K562 (cell line): ENCODE measurements around the gene HDAC5. TPM values are rescaled to one million over a fixed set of nuclear protein-coding genes. Genes with fewer than 3 reads are reported as not detected.

Experiments used
- ATAC-seq: fragments of 200-7000 bp; cut with Tn5 transposase; 3 replicates; pipeline ENCODE4 v1.9.1; 2020; ENCODE audit warnings: moderate library complexity
- BruUV-seq: library from RNA; stranded (reverse); fragments of 400-500 nt; replicated peaks from 2 replicates; lab custom pipeline; 2021; lab: Mats Ljungman, UMichigan
- CTCF ChIA-PET: fragments of 300-600 bp; formaldehyde crosslinking; extraction: SDS; loops from one replicate; lab custom pipeline; 2021; ENCODE audit warnings: low intra/inter-chr PET ratio; lab: Yijun Ruan, JAX
- POLR2A ChIA-PET: fragments of 300-600, 350-650 bp; sonication (Branson Sonifier 250); formaldehyde crosslinking; extraction: SDS; loops from one replicate; lab custom pipeline; 2021; ENCODE audit warnings: antibody characterized with exemption, inconsistent platforms; lab: Yijun Ruan, JAX
- DNase-seq, 4 experiments: peaks; one replicate each; pipeline versions ENCODE4 v3.0.0 to v3.0.0-alpha.2; 2011 to 2018; ENCODE audit warnings: low spot score in 3 of 4, mixed read lengths in 3 of 4; ENCODE audit errors: extremely low read depth in 1 of 4
- FAIRE-seq: peaks from 2 replicates; lab custom pipeline; 2011; peaks lifted over from hg19 to GRCh38; lab: Jason Lieb, UNC
- H2AFZ ChIP-seq: 2 replicates; pipeline ENCODE4 v1.6.0; 2011; ENCODE audit warnings: low read depth, low read length, control low read depth, inconsistent platforms
- H3K27ac ChIP-seq: fragments of 200-600 bp; 3 replicates; pipeline ENCODE4 v1.8.0; 2011; ENCODE audit warnings: low read depth, mild to moderate bottlenecking, control low read depth, inconsistent platforms, low read length, moderate library complexity, mixed read lengths; ENCODE audit errors: extremely low read depth
- H3K27me3 ChIP-seq, 2 experiments: fragments of 300-600 bp in 1 of 2; 2 replicates in 1 of 2; 3 replicates in 1 of 2; pipeline versions ENCODE4 v1.6.0 to v1.8.0; 2011; ENCODE audit warnings: inconsistent platforms in 2 of 2, low read length in 2 of 2, mild to moderate bottlenecking in 1 of 2, mixed read lengths in 1 of 2, moderate library complexity in 1 of 2; ENCODE audit not compliant: control insufficient read depth in 2 of 2, insufficient read depth in 2 of 2
- H3K36me3 ChIP-seq: fragments of 300-600 bp; 3 replicates; pipeline ENCODE4 v1.8.0; 2011; ENCODE audit warnings: mild to moderate bottlenecking, low read length, inconsistent platforms; ENCODE audit not compliant: control insufficient read depth, insufficient read depth
- H3K4me1 ChIP-seq, 2 experiments: fragments of 200-600 bp in 1 of 2; replicated peaks in 1 of 2; 2 replicates in 1 of 2; 3 replicates in 1 of 2; pipeline versions ENCODE4 v1.5.1 to v1.8.0; 2011; ENCODE audit warnings: inconsistent platforms in 2 of 2, low read length in 2 of 2, mild to moderate bottlenecking in 1 of 2, mixed read lengths in 1 of 2, moderate library complexity in 1 of 2; ENCODE audit not compliant: control insufficient read depth in 2 of 2, insufficient read depth in 2 of 2
- H3K4me2 ChIP-seq: 2 replicates; pipeline ENCODE4 v1.6.1; 2011; ENCODE audit warnings: low read length, control low read depth, inconsistent platforms, mixed read lengths; ENCODE audit not compliant: insufficient read depth
- H3K4me3 ChIP-seq: fragments of 200-600 bp; sonication (generic), shearing (Covaris generic); 2 replicates; pipeline ENCODE4 v1.5.1; 2016; ENCODE audit warnings: control low read depth, inconsistent platforms
- H3K79me2 ChIP-seq: fragments of 200-600 bp; 3 replicates; pipeline ENCODE4 v1.8.0; 2011; ENCODE audit warnings: low read length, inconsistent platforms; ENCODE audit not compliant: control insufficient read depth, insufficient read depth
- H3K9ac ChIP-seq, 2 experiments: 2 replicates each; pipeline versions ENCODE4 v1.6.0 to v1.6.1; 2011; ENCODE audit warnings: low read depth in 2 of 2, low read length in 2 of 2, control low read depth in 1 of 2, inconsistent platforms in 1 of 2, mild to moderate bottlenecking in 1 of 2, mixed read lengths in 1 of 2; ENCODE audit not compliant: insufficient read depth in 1 of 2
- H3K9me1 ChIP-seq: one replicate; pipeline ENCODE4 v1.6.0; 2011; ENCODE audit warnings: inconsistent platforms, mild to moderate bottlenecking, low read length, moderate library complexity; ENCODE audit not compliant: control insufficient read depth, insufficient read depth
- H3K9me3 ChIP-seq: replicated peaks from 2 replicates; pipeline ENCODE4 v1.5.1; 2011; ENCODE audit warnings: low read depth, low read length, inconsistent platforms; ENCODE audit not compliant: control insufficient read depth, insufficient read depth
- H4K20me1 ChIP-seq: replicated peaks from 2 replicates; pipeline ENCODE4 v1.6.1; 2011; ENCODE audit warnings: low read length, inconsistent platforms, mixed read lengths; ENCODE audit not compliant: control insufficient read depth, insufficient read depth
- KDM2B ChIP-seq: fragments of 250-450 bp; sonication (Bioruptor Pico); IDR thresholded peaks from 2 replicates; pipeline ENCODE4 v1.8.0; 2021; ENCODE audit warnings: mild to moderate bottlenecking, moderate library complexity
- NR4A1 ChIP-seq, 2 experiments: fragments of 250-450 bp in 1 of 2; fragments of 450-650 bp in 1 of 2; sonication (Bioruptor Pico) in 1 of 2; IDR thresholded peaks; 2 replicates each; pipeline versions ENCODE4 v1.4.0 to v1.6.1; 2016 to 2020; ENCODE audit warnings: mild to moderate bottlenecking in 2 of 2, missing compliant biosample characterization in 1 of 2, missing genetic modification characterization in 1 of 2, moderate library complexity in 1 of 2
- PCBP1 ChIP-seq: fragments of 200-400 bp; formaldehyde crosslinking; IDR thresholded peaks from 2 replicates; pipeline ENCODE4 v1.6.1; 2018; ENCODE audit warnings: mild to moderate bottlenecking, low read depth, low read length; ENCODE audit not compliant: poor library complexity, severe bottlenecking
- POLR3A ChIP-seq: IDR thresholded peaks from 2 replicates; pipeline ENCODE4 v1.6.1; 2011; ENCODE audit warnings: borderline replicate concordance, mild to moderate bottlenecking, moderate library complexity; ENCODE audit not compliant: insufficient read length, insufficient read depth; ENCODE audit errors: extremely low read depth
- SMARCC2 ChIP-seq: fragments of 450-650 bp; IDR thresholded peaks from 2 replicates; pipeline ENCODE4 v1.6.1; 2017; ENCODE audit warnings: antibody characterized with exemption, moderate library complexity, mild to moderate bottlenecking, low read depth
- THRAP3 ChIP-seq: fragments of 450-650 bp; IDR thresholded peaks from 2 replicates; pipeline ENCODE4 v1.6.1; 2016; ENCODE audit warnings: mild to moderate bottlenecking, inconsistent platforms, borderline replicate concordance
- ZKSCAN3 ChIP-seq: fragments of 250-450 bp; sonication (Bioruptor Pico); IDR thresholded peaks from 2 replicates; pipeline ENCODE4 v1.4.0; 2020
- ZNF175 ChIP-seq: fragments of 200-800 bp; sonication (Bioruptor generic); IDR thresholded peaks from 2 replicates; pipeline ENCODE4 v1.6.1; 2016; ENCODE audit warnings: low read depth, mild to moderate bottlenecking, missing genetic modification characterization, missing compliant biosample characterization
- WGBS: fragments of 100-300 bp; shearing (Covaris generic); methylation state at CpG from one replicate; pipeline ENCODE4 v1.1.6; 2016; ENCODE audit warnings: low coverage, mixed read lengths; ENCODE audit not compliant: insufficient coverage; ENCODE audit errors: missing lambda C conversion rate; 5-methylcytosine and 5-hydroxymethylcytosine counted together
- in situ Hi-C: fragments of 300-500 bp; cut with MboI; formaldehyde crosslinking; loops from 4 replicates; pipeline ENCODE4 v1.15.0; 2018; ENCODE audit warnings: inconsistent platforms, mixed read lengths
- intact Hi-C: fragments of 100-400 bp; cut with micrococcal nuclease; formaldehyde crosslinking; loops from 2 replicates; pipeline ENCODE4 v1.14.2; 2022
- polyA plus RNA-seq, 8 experiments: library from polyadenylated mRNA; depleted of rRNA in 4 of 8; stranded (reverse) in 5 of 8; unstranded in 3 of 8; fragments of >200 nt; fragmentation: Nextera tagmentation in 2 of 8; fragmentation: Illumina TruSeq in 1 of 8; extraction: Ambion mirVana in 2 of 8; extraction: Trizol in 1 of 8; gene quantifications; 2 replicates each; pipeline versions ENCODE4 v1.2.1 to v1.2.3, GENCODE V29; 2011 to 2014; ENCODE audit warnings: inconsistent platforms in 1 of 8, missing spikeins in 1 of 8
- total RNA-seq, 7 experiments: library from RNA; depleted of rRNA in 6 of 7; stranded (reverse); fragments of >200 nt in 6 of 7; fragmentation: Illumina TruSeq in 2 of 7; extraction: Trizol in 2 of 7; gene quantifications; 2 replicates each; pipeline versions ENCODE4 v1.2.1 to v1.2.3, GENCODE V29; 2011 to 2021; ENCODE audit warnings: low replicate concordance in 1 of 7

Gene HDAC5
- total and polyA plus RNA-seq, 9 of the 15 experiments (the other 6 are each of a cell fraction or from before 2014, with no cell fraction given) = 0.45 to 26.2 (median 16.4) TPM

DNA sequence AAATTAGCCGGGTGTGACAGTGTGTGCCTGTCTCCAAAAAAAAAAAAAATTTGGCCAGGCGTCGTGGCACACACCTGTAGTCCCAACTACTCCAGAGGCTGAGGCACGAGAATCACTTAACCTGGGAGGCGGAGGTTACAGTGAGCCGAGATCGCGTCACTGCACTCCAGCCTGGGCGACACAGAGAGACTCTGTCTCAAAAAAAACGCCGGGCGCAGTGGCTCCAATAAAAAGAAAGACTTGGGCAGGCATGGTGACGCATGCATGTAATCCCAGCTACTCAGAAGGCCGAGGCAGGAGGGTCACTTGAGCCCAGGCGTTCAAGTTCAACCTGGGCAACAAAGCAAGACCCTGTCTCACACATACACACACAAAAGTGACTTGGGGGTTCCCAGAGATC, 60.6 kb downstream of the HDAC5 start:
- Histone ChIP-seq H3K4me2 (no peak overlapping the region), H4K20me1 (peaks cover 10% of the 10 kb centered on the region; the same call in 1 of the 2 replicates), H3K27ac (no peak overlapping the region), H2AFZ (no peak overlapping the region), H3K79me2 (peaks cover 82% of the 10 kb centered on the region), H3K9me1 (no peaks in the 10 kb centered on the region), H3K27me3 (no peaks in the 10 kb centered on the region), H3K36me3 (peaks cover 58% of the 10 kb centered on the region), H3K9me3 (no peaks in the 10 kb centered on the region), H3K9ac (no peak overlapping the region), H3K4me3 (no peak overlapping the region), H3K4me1 (peaks cover 15 to 23% of the 10 kb centered on the region in 2 experiments; a peak in 3 of 5 replicates)
- intact Hi-C loops (no loop called here), in situ Hi-C loops (no loop called here)
- 97% methylated on average over 15 of the region's 15 CpGs for whole genome bisulfite sequencing
- no peak for DNase-seq
- TF ChIP-seq NR4A1 (CRISPR knock-in tag; IDR thresholded peaks at IDR 0.05) (no peak), NR4A1 (tag; IDR thresholded peaks at IDR 0.05) (no peak), THRAP3 (no peak), POLR3A (no peak), ZNF175 (CRISPR knock-in tag) (no peak), KDM2B (CRISPR knock-in tag) (no peak), ZKSCAN3 (no peak), PCBP1 (no peak), SMARCC2 (no peak)
- no peak for ATAC-seq
- no TSS peak for BruUV-seq
- FAIRE-seq = no peak
- ChIA-PET POLR2A (interaction anchor here (0.6 to 1.5 kb wide), 3 partner anchors 8 to 95 kb away, joined by 3 read pairs; no protein-coding TSS in a partner anchor), CTCF (no interaction called here)
